ENCODE data around the gene ADAP1. TPM values are rescaled to one million over a fixed set of nuclear protein-coding genes. Genes with fewer than 3 reads are reported as not detected.

ADAP1 gene
- total RNA-seq, 1 experiment from 2014 or later, result 6.2 TPM

- DNase-seq, result no peak
- Histone ChIP-seq H2BK120ac (ENCODE audit: low read depth, low read length, poor library complexity, severe bottlenecking) (no peak overlapping the region), H3K23ac (ENCODE audit: insufficient read length, low read depth, low read length) (no peak overlapping the region), H2AFZ (ENCODE audit: low read length) (no peak overlapping the region), H2BK15ac (ENCODE audit: low read depth, low read length) (no peak overlapping the region), H3K56ac (ENCODE audit: insufficient read length, low read depth, low read length) (no peak overlapping the region), H3K4me2 (ENCODE audit: insufficient read depth, insufficient read length, low read length) (no peak overlapping the region), H2BK12ac (ENCODE audit: insufficient read length, low read depth, low read length) (no peak overlapping the region), H4K8ac (replicated peaks; ENCODE audit: insufficient read length, low read depth, low read length) (no peak overlapping the region), H4K5ac (ENCODE audit: insufficient read length, low read depth, low read length) (no peak overlapping the region), H3K14ac (ENCODE audit: insufficient read depth, low read length) (no peak overlapping the region), H3K4ac (ENCODE audit: low read depth, low read length) (no peak overlapping the region), H3K9me3 (ENCODE audit: control insufficient read depth, low read depth, low read length) (no peaks in the 10 kb centered on the region), H2BK5ac (ENCODE audit: insufficient read length, low read length) (no peak overlapping the region), H3K4me1 (ENCODE audit: insufficient read depth, low read length) (no peaks in the 10 kb centered on the region), H4K91ac (ENCODE audit: insufficient read length, low read depth, low read length) (no peak overlapping the region), H4K20me1 (ENCODE audit: control insufficient read depth, insufficient read depth, insufficient read length) (peaks cover 3% of the 10 kb centered on the region), H3K9ac (ENCODE audit: extremely low read depth, insufficient read length, low read length) (no peak overlapping the region), H3K23me2 (ENCODE audit: insufficient read length, low read depth, low read length, poor library complexity, severe bottlenecking) (no peaks in the 10 kb centered on the region), H3K27me3 (ENCODE audit: insufficient read depth, low read length) (no peaks in the 10 kb centered on the region), H3K27ac (ENCODE audit: insufficient read length, low read depth, low read length) (no peak overlapping the region), H3K79me1 (ENCODE audit: insufficient read depth, low read depth, low read length, poor library complexity, severe bottlenecking) (no peaks in the 10 kb centered on the region), H3K79me2 (ENCODE audit: insufficient read depth, low read length) (no peaks in the 10 kb centered on the region), H2BK20ac (ENCODE audit: low read depth, low read length, poor library complexity, severe bottlenecking) (no peak overlapping the region), H3K18ac (ENCODE audit: insufficient read length, low read depth, low read length) (no peak overlapping the region), H3T11ph (ENCODE audit: low read length) (no peak overlapping the region), H2AK5ac (ENCODE audit: insufficient read length, low read length) (no peak overlapping the region)
- Mint-ChIP-seq H3K27ac (no peak overlapping the region; a peak in 1 of 7 replicates), H3K9me3 (no peaks in the 10 kb centered on the region), H3K27me3 (ENCODE audit: low read depth) (peaks cover 1% of the 10 kb centered on the region; the same call in 1 of the 2 replicates), H3K36me3 (ENCODE audit: insufficient read depth in 1 of 3, low read depth in 3 of 3) (peaks cover 22 to 46% (median 44%) of the 10 kb centered on the region in 3 experiments), H3K4me1 (peaks cover 2 to 3% of the 10 kb centered on the region in 2 experiments; a peak in 1 of 4 replicates), H3K4me3 (no peak overlapping the region; a peak in 1 of 5 replicates)
- TF ChIP-seq, protein P1, sequence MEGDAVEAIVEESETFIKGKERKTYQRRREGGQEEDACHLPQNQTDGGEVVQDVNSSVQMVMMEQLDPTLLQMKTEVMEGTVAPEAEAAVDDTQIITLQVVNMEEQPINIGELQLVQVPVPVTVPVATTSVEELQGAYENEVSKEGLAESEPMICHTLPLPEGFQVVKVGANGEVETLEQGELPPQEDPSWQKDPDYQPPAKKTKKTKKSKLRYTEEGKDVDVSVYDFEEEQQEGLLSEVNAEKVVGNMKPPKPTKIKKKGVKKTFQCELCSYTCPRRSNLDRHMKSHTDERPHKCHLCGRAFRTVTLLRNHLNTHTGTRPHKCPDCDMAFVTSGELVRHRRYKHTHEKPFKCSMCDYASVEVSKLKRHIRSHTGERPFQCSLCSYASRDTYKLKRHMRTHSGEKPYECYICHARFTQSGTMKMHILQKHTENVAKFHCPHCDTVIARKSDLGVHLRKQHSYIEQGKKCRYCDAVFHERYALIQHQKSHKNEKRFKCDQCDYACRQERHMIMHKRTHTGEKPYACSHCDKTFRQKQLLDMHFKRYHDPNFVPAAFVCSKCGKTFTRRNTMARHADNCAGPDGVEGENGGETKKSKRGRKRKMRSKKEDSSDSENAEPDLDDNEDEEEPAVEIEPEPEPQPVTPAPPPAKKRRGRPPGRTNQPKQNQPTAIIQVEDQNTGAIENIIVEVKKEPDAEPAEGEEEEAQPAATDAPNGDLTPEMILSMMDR (conservative IDR thresholded peaks at IDR 0.05), result no peak
- WGBS (ENCODE audit: extremely low coverage, insufficient read length, low lambda C conversion rate), result no CpG with 5 or more reads among the region's 14 CpGs
These were observed 57.4 kb downstream of the ADAP1 start for GRCh38 chr7:897086-897485.

Data from H9 (cell line).